GM21528 (cell line): Measurements from ENCODE around the gene DCBLD2.
A peak's percentile ranks its signal among the peaks of the same experiment; 100 is the strongest.

Experiments
- ATAC-seq: cut with Tn5 transposase; IDR thresholded peaks from one replicate; pipeline ENCODE4 v1.9.1; 2021; ENCODE audit warnings: mild to moderate bottlenecking, moderate library complexity; ENCODE audit not compliant: unreplicated experiment, low FRiP score

The DCBLD2 gene

GRCh38 chr3:98775459-98776139 is 125.9 kb downstream of the DCBLD2 start:
- ATAC-seq, result no peak

GRCh38 chr3:98772022-98772421 is 129.5 kb downstream of the DCBLD2 start:
- ATAC-seq, result no peak

DNA sequence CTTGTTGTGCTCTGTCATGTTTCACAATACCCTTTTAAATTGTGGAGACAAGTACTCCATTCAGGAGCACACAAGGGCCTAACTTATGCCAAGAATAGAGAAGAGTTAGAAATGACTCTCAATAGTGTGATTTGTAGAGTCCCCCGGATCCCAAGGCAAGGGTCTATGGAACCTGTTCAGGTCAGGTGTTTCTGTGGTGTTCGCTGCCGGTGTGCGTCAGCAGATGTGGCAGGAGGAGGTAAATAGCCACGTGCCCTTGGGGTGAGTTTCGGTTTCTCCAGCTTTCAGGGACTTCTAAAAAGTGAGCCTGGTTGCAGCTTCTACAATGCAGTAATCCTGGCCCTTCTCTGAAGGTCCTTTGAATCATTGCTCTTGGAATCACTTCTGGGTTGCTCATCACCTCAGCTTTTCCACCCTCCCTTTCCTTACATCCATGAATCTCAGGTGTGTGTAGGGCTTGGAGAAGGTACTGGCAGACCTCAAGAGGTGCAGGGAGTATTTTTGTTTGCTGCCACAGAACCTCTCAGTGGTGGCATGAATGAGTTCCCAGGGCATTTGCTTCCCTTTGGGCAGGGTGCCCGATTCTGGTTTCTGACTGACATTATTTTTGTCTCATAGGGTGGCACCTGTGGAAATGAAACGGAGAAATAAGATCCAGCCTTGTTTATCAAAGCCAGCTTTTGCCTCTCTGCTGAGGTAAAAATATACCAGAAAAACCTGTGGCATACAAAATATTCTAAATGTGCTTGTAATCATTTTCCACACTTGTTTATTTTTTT is 131.0 kb downstream of the DCBLD2 start:
- ATAC-seq, result no peak

- ATAC-seq, result no peak
Observed at GRCh38 chr3:98769448-98769847, 132.0 kb downstream of the DCBLD2 start.

- no peak for ATAC-seq
Observed at GRCh38 chr3:98768961-98769360, 132.5 kb downstream of the DCBLD2 start.

DNA sequence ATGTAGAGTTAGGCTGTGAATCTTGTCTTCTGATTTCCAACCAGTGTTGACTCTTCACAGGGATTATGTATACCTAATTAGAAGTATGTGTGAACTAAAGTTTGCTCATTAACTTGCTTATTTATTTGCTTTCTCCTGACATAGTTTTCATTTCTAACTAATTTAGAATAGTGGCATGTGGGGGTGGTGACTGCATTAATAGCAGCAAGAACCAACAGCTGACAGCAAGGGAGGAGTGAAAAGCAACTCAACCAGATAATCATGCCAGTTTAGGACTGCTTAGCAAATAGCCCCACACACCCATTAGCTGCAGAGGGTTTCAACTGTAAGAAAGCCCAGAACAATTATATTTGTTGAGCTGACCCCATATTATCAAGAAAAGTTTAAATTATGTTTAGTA is 134.6 kb downstream of the DCBLD2 start:
- no peak for ATAC-seq

DNA sequence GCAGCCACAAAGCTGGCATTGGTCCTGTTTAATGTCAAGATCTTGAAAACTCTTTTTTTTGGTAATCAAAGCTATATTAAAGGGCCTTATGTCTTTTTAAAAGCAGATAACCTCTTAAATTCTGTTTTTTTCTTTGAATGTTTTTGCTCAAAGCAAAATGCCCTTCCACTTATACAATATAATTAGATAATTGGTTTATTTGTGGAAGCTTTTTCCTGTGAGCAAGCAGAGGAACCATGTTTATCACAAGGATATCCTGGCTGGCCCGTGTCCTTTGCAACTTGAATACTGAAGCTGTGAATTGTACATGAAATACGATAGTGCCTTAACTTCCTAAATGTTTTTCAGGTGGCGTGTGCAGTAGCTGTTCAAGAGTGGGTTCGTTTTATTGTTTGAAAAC is 135.8 kb downstream of the DCBLD2 start:
- no peak for ATAC-seq

GRCh38 chr3:98764472-98764884 is 137.0 kb downstream of the DCBLD2 start:
- ATAC-seq, result no peak

- peak; percentile 7 for ATAC-seq
Observed at GRCh38 chr3:98763819-98764418, 137.6 kb downstream of the DCBLD2 start.

GRCh38 chr3:98763076-98763475 is 138.4 kb downstream of the DCBLD2 start, which contains the start of gene ST3GAL6:
TSS of gene ST3GAL6 (plus strand) at chr3:98763340. CDS start at chr3:98768441, 5,101 bp downstream.
- ATAC-seq, result peak; percentile 54

DNA sequence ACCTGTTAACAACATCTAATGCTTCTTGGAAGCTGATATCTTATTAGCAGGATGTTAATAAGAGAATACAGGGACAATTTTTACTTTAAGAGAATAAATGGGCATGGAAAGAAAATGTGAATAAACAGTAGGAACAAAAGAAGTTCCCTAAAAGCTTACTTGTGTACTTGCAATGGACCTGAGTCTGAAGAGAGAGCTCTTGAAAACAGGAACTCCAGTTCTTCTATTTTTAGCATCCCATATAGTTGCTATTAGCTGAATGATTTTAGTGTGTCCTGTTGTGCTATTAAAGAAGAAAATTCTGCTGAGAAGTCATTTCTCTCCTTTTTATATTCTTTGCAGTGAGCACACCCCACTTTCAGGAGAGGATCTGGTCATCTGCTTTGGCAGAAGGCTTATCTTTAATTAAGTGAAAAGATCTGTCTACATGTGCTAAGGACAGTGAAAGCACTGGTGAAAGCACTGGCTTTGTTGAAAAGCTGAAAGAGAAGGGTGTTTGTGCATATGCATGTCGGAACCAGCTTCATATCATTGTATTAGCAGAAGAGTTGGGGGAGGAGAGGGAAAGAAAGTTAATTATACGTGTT is 139.8 kb downstream of the DCBLD2 start:
- ATAC-seq, result no peak

GRCh38 chr3:98759629-98760028 is 141.9 kb downstream of the DCBLD2 start:
- ATAC-seq, result no peak

DNA sequence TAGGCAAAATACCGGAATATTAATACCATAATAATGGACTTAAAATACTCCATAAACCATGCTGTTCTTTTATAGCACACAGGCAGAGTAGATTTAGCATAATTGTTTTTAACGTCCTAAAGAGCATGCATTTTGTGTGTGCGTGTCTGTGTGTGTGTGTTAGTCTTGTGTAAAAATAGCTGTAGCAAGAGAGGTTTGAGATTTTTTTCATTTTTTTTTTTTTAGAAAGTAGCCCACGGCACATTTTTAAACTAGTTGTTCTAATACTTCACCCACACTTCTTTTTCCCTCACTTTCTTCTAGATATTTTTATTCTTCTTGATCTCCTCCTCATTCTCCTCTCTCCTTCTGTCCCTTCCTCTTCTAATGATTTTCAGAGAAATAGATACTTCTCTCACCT is 145.9 kb downstream of the DCBLD2 start:
- no peak for ATAC-seq

DNA sequence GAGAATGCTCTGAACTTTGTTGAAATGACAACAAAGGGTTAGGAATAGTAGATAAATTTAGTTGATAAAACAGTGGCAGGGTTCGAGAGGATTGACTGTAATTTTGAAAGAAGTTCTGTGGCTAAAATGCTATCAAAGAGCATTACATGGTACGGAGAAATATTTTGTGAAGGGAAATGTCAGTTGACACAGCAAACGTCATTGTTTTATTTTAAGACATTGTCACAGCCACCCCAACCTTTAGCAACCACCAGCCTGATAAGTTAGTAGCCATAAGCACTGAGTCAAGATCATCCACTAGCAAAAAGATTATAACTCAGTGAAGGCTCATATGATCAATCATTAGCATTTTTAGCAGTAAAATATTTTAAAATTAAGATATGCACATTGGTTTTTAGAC is 147.0 kb downstream of the DCBLD2 start:
- no peak for ATAC-seq

DNA sequence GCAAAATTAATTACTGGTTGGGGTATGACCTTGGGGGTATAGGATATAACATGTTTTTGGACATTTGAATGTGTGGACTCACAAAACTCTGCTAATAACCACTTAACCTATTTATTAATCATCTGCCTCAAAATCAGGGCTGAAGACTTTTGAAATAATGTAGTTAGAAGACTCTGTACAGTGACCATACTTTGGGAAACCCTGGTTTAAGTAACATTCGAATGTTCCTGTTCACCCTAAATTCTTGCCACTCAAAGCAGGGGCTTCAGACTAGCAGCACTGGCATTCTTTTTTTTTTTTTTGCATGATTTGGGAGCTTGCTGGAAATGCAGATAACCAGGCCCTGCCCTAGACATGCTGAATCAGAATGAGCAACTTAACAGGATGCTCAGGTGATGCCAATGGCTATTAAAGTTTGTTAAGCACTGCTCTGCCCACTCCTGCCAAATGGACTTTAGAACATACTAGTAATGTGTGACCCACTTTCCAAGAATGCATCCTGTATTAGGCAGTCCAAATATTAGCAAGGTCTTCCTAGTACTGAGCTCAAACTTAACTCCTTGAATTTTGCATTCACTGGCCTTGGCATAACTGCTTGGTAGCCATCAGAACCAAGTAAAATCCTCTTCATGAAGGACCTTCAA is 151.1 kb downstream of the DCBLD2 start:
- ATAC-seq, result no peak

DNA sequence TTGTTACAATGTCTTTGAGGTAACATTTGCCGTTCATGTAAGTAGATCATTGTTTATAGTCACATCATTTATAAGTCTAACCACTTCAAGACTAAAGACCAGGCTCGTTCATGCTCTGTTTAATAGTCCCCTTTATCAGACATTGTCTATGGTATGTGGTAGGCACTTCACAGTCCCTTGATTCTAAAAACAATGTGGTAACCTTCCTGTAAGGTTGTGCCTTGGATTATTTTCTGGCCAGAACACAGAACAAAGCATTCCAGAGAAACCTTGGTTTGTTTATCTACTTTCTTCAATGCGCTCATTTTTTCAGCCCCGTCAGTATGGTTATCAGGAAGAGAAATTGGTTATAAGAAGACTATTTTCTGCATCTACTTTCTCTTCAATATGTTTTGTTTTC is 154.6 kb downstream of the DCBLD2 start:
- ATAC-seq, result no peak

DNA sequence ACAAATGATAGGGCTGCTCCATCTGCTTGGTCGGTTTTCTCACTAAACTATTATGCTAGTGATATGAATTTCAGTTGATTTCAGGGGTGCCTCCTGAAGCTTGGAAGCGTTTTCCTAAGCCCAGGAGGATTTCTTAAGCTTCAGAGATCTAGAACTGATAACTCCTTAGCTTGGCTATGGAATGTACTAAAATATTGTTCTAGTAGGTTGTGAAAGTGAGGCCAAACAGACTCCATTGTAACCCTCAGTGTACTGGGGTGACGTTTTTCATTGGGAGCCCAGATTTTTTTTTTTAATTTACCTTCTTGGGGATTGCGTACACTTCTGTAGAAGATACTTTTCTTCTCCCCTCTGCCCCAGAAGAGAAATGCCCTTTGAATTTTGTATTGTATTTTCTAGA is 155.4 kb downstream of the DCBLD2 start:
- ATAC-seq, result no peak
